Lower leg skin (tissue), 3 donors: ENCODE results near the gene REEP1.

Experiments
- POLR2A ChIP-seq, 2 donors: fragments of 450-650 bp; IDR thresholded peaks; one replicate each; pipeline ENCODE4 v1.6.1; 2016 to 2017; ENCODE audit warnings: antibody characterized with exemption in 2 of 2, mild to moderate bottlenecking in 1 of 2, moderate library complexity in 1 of 2
- TF ChIP-seq, protein P1 (sequence below), 3 donors: fragments of 450-650 bp; IDR thresholded peaks; one replicate each; pipeline ENCODE4 v1.5.1; 2016; ENCODE audit warnings: antibody characterized with exemption in 3 of 3, mild to moderate bottlenecking in 3 of 3, moderate library complexity in 2 of 3

DNA sequence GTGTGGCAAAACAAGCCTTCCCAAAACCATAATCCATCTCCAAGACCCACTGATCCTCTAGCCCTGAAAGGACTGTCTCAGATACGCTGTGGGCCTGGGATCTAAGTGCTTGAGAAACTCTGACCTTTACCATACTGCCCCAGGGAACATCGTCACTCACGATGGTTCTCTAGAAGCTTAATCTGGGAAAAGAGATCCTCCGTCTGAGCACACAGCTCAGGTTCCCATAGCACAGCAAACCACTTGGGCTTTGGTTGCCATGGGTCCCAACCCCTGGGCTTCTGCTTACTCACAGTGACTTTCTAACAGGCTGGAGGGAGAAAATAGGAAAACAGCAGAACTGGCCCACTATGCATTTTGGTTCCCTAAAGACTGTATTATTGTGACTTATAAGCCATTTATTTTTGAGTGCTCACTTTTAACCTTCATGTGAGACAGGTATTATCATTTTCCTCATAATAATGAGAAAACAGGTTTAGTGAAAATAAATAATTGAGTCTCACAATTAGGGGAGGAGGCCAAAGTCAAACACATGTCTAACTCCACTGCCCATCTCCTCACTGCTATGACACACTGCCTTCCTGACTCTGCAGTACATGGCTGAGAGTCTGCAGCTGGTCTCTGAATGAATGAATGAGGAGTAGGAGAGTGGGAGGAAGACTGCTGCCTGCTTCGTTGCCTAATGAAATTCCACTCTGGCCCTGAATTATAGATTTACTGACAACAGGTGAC lies 46.7 kb downstream of the REEP1 start:
- TF ChIP-seq, protein P1, sequence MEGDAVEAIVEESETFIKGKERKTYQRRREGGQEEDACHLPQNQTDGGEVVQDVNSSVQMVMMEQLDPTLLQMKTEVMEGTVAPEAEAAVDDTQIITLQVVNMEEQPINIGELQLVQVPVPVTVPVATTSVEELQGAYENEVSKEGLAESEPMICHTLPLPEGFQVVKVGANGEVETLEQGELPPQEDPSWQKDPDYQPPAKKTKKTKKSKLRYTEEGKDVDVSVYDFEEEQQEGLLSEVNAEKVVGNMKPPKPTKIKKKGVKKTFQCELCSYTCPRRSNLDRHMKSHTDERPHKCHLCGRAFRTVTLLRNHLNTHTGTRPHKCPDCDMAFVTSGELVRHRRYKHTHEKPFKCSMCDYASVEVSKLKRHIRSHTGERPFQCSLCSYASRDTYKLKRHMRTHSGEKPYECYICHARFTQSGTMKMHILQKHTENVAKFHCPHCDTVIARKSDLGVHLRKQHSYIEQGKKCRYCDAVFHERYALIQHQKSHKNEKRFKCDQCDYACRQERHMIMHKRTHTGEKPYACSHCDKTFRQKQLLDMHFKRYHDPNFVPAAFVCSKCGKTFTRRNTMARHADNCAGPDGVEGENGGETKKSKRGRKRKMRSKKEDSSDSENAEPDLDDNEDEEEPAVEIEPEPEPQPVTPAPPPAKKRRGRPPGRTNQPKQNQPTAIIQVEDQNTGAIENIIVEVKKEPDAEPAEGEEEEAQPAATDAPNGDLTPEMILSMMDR (IDR thresholded peaks at IDR 0.05) = no peak
- TF ChIP-seq POLR2A (IDR thresholded peaks at IDR 0.05) = no peak
